Epithelial cell of esophagus (primary cell): ENCODE measurements around the gene PALB2.
A peak's percentile ranks its signal among the peaks of the same experiment; 100 is the strongest.
"Not testable (repeated sequence)": the region's sequence is repeated elsewhere in the genome, so short reads cannot be mapped to it uniquely, and the experiment has no call there.

Source experiments
- DNase-seq: peaks from one replicate; pipeline ENCODE4 v3.0.0; 2010; ENCODE audit warnings: low read depth
- H3K4me3 ChIP-seq: 2 replicates; pipeline ENCODE4 v1.5.1; 2011; ENCODE audit warnings: mild to moderate bottlenecking, low read length, control low read depth
- CTCF ChIP-seq: IDR thresholded peaks from 2 replicates; pipeline ENCODE4 v1.5.1; 2011; ENCODE audit warnings: low read depth, mild to moderate bottlenecking, low read length, control low read depth, inconsistent platforms; ENCODE audit not compliant: insufficient read depth; ENCODE audit errors: missing control alignments

Gene PALB2

GRCh38 chr16:23595246-23595950 is 45.7 kb downstream of the PALB2 start:
- DNase-seq, result no peak
- no peak for TF ChIP-seq CTCF

GRCh38 chr16:23594186-23594585 is 46.9 kb downstream of the PALB2 start:
- DNase-seq, result no peak
- TF ChIP-seq CTCF, result no peak
- no peak overlapping the region for H3K4me3 ChIP-seq

More at GRCh38 chr16:23595246-23595950, 45.7 kb downstream of the PALB2 start:
- peak overlapping the region; percentile 91 for H3K4me3 ChIP-seq

GRCh38 chr16:23590181-23590580 is 50.9 kb downstream of the PALB2 start:
- no peak for TF ChIP-seq CTCF
- H3K4me3 ChIP-seq, result no peak overlapping the region
- DNase-seq, result no peak

GRCh38 chr16:23587726-23588125 is 53.4 kb downstream of the PALB2 start:
- no peak for TF ChIP-seq CTCF
- DNase-seq, result no peak

GRCh38 chr16:23584186-23585076 is 56.7 kb downstream of the PALB2 start:
- TF ChIP-seq CTCF, result no peak
- no peak overlapping the region for H3K4me3 ChIP-seq
- DNase-seq, result no peak

More at GRCh38 chr16:23587726-23588125, 53.4 kb downstream of the PALB2 start:
- no peak overlapping the region for H3K4me3 ChIP-seq

- H3K4me3 ChIP-seq, DNase-seq: not testable (repeated sequence)
Measured at GRCh38 chr16:23583271-23583670, 57.8 kb downstream of the PALB2 start.

GRCh38 chr16:23581764-23582163 is 59.3 kb downstream of the PALB2 start:
- H3K4me3 ChIP-seq, result no peak overlapping the region
- DNase-seq, result no peak
- TF ChIP-seq CTCF, result no peak
